Measurements from ENCODE around the gene USP2. TPM values are rescaled to one million over a fixed set of nuclear protein-coding genes. Genes with fewer than 3 reads are reported as not detected.

USP2 gene
- total RNA-seq, 1 donor from 2014 or later, result 3.0 TPM

GRCh38 chr11:119377961-119378667 lies 3.4 kb downstream of the USP2 start:
- Histone ChIP-seq H3K27ac (no peak overlapping the region), H3K4me3 (no peak overlapping the region)
- intact Hi-C loops (cut with DNase I), result no loop called here

DNA sequence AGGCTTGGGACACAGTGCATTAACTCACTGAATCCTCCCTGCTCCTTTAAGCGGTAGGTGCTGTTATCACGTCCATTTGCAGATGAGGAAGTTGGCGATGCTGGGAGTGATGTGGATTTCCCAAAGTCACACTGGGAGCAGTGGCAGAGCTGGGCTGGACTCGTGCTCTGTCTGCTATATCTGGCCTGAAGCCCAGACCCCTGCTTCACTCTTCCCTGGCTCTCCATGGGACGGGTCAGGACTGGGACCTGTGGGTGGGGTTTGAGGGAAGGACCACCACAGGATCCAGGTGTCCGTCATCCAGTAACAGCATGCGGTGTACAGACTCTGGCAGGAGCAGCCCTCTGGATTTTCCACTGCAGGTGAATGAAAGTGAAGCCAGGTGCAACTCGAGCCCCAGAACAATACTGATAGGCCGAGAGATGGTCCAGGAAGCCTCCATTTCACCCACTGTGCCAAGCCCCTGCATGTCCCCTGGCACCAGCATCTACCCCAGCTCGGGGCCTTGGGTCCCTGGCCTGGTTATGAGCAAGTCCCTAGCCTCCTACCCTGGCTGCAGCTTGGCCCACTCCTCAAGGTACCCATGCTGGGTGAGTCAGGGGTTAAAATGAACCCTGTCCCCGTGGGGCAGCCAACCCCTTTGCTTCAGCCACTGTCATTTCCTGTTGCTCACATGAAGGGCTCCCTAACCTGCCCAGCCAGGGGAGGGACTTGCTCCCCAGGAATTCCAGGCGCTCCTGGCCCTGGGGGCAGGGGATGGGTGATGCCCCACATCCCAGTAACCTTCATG lies 4.2 kb downstream of the USP2 start:
- intact Hi-C loops (cut with DNase I), result no loop called here
- no peak overlapping the region for H3K27ac ChIP-seq
- DNase-seq (peak; percentile 51), ATAC-seq (no peak)
- TF ChIP-seq, protein P1, sequence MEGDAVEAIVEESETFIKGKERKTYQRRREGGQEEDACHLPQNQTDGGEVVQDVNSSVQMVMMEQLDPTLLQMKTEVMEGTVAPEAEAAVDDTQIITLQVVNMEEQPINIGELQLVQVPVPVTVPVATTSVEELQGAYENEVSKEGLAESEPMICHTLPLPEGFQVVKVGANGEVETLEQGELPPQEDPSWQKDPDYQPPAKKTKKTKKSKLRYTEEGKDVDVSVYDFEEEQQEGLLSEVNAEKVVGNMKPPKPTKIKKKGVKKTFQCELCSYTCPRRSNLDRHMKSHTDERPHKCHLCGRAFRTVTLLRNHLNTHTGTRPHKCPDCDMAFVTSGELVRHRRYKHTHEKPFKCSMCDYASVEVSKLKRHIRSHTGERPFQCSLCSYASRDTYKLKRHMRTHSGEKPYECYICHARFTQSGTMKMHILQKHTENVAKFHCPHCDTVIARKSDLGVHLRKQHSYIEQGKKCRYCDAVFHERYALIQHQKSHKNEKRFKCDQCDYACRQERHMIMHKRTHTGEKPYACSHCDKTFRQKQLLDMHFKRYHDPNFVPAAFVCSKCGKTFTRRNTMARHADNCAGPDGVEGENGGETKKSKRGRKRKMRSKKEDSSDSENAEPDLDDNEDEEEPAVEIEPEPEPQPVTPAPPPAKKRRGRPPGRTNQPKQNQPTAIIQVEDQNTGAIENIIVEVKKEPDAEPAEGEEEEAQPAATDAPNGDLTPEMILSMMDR (IDR thresholded peaks at IDR 0.05), result no peak
- no peaks in the 10 kb centered on the region for H3K27me3 ChIP-seq
- H3K4me3 ChIP-seq, result no peak overlapping the region
- H3K9me3 ChIP-seq, result no peaks in the 10 kb centered on the region
- H3K36me3 ChIP-seq, result no peaks in the 10 kb centered on the region
- H3K4me1 ChIP-seq, result peaks cover 29% of the 10 kb centered on the region

More at GRCh38 chr11:119377961-119378667, 3.4 kb downstream of the USP2 start:
- Histone ChIP-seq H3K36me3 (no peaks in the 10 kb centered on the region), H3K9me3 (no peaks in the 10 kb centered on the region), H3K27me3 (no peaks in the 10 kb centered on the region), H3K4me1 (peaks cover 31% of the 10 kb centered on the region)
- TF ChIP-seq, protein P1 (IDR thresholded peaks at IDR 0.05), result no peak
- DNase-seq (peak; percentile 38), ATAC-seq (no peak)

GRCh38 chr11:119376197-119376847 lies 5.2 kb downstream of the USP2 start:
- Histone ChIP-seq H3K4me3 (no peak overlapping the region), H3K4me1 (peaks cover 25% of the 10 kb centered on the region), H3K27me3 (no peaks in the 10 kb centered on the region), H3K9me3 (no peaks in the 10 kb centered on the region), H3K36me3 (no peaks in the 10 kb centered on the region), H3K27ac (peak overlapping the region; percentile 0)
- ATAC-seq (peak; percentile 29), DNase-seq (peak; percentile 76)
- intact Hi-C loops (cut with DNase I), result no loop called here
- TF ChIP-seq, protein P1 (IDR thresholded peaks at IDR 0.05), result no peak

DNA sequence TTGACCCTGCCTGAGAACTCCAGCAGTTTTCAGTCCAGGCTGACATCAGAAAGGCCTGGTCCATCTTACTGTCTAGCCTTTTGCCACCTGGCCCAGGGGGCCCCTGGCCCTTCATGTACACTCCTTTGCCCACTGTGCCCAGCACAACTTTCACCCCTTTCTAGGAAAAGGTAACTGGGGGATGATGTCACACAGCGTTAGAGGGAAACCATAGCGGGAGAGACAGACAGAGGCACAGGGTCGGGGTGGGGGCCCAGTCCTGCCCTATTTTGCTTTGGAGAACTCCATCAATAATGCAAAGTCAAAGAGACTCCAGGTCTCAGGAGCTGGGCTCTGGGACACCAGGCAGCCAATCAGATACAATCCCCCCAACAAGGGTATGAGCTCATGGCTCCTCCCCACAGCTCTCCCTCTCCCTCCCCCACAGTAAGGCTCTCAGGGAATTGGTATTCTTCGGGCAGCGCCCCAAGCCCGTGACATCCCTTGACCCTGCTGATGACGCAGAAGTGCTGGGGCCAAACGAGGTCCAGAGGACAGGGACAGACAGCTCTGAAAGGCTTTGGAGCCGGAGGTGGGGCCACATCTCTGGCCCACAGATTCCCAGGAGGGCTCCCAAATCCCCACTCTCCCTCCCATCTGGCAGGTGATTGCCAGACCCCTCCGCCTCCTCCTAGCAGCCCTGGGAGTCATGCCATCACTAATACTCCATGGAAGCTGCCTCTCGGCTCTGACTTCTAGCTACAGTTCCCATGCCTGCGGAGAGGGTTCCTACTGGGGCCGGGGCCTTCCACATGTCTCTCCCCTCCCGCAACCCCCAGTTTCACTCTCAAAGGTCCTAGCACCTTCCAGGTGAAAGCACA lies 5.9 kb downstream of the USP2 start:
- ATAC-seq (peak; percentile 4), DNase-seq (peak; percentile 67)
- Histone ChIP-seq H3K27me3 (no peaks in the 10 kb centered on the region), H3K4me3 (no peak overlapping the region), H3K36me3 (no peaks in the 10 kb centered on the region), H3K4me1 (peaks cover 22% of the 10 kb centered on the region), H3K9me3 (no peaks in the 10 kb centered on the region), H3K27ac (peak overlapping the region; percentile 0)
- TF ChIP-seq, protein P1 (IDR thresholded peaks at IDR 0.05), result no peak
- intact Hi-C loops (cut with DNase I), result no loop called here
